NCI-H1092 (cell line): ENCODE measurements around the gene ZNF614.
"Not testable (repeated sequence)": the region's sequence is repeated elsewhere in the genome, so short reads cannot be mapped to it uniquely, and the experiment has no call there.

Source experiments
- DNase-seq: peaks from one replicate; lab custom pipeline; 2025; lab: John Stamatoyannopoulos, UW

Gene ZNF614

DNA sequence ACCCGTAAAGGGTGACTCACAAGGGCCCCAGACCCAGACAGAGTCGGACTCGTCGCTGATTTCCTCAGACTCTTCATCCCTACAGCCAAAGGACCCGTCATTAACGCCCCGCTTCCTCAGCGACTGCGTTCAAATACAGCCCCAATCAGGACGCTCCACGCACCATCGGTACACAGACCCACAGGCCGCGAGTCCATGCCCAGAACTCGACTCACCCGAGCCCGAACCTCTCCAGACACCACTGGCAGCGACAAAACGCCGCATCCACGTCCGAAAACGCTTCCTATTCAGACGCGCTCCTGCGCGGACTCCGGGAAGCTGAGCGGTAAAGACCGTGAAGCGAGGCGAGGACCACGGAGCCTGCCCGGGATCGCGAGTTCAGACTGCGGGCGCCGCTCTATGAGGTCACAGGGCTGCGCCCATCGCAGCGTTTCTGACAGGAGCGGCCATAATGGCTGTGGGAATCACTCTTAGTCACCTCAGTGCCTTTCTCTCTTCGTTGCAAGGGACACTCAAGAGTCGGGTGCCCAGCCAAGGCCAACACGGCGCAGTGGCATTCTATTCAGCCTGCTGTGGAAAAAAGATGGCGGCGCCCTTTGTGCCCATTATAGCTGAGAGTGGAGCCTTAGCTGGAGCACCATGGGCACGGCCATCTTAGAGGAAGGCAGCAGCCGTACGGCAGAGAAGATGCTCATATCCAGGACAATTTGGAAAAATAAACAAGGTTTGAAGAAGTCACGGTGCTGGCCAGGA, at the start of gene ZNF614:
Gene ZNF614, minus strand, starts transcription at position 353 of the 753 bp plus-strand sequence. CDS start 2,634 bp downstream, outside the sequence.
- DNase-seq = peak; percentile 80

DNA sequence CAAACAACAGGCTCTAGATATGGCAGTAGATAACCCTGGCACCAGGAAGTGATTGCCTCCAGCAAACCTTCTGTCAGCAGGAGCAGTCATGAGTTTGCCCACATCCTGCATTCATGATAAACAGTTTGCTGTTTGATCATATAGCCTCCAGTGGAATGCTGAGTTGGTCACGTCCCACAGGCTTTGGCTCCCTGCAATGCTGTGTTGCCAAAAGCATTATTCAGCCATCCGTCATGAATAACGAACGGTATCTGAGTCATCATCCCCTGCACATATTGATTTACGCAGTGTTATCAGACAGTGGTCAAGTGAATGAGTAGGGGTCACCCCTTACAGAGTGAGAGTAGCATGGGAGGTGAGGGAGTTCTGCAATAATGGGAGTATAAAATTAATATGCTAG, 42.3 kb upstream of the ZNF614 start:
- DNase-seq = no peak

DNA sequence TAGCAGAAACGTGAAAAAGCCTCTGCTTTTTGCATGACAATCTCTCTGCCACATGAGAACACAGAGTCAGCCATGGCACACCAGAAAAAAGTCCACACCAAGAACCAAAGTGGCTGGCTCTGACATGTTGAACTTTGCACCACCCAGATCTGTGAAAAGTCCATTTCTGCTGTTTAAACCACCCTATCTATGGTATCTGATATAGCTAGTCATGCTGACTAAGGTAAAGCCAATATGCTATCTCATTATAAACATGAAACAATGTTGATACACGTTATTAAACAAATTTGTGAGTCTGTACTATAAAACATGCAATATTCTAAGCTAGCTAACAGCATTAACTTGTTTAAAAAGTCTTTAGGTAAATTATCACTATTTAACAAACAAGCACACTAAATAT, 41.5 kb upstream of the ZNF614 start:
- no peak for DNase-seq

DNA sequence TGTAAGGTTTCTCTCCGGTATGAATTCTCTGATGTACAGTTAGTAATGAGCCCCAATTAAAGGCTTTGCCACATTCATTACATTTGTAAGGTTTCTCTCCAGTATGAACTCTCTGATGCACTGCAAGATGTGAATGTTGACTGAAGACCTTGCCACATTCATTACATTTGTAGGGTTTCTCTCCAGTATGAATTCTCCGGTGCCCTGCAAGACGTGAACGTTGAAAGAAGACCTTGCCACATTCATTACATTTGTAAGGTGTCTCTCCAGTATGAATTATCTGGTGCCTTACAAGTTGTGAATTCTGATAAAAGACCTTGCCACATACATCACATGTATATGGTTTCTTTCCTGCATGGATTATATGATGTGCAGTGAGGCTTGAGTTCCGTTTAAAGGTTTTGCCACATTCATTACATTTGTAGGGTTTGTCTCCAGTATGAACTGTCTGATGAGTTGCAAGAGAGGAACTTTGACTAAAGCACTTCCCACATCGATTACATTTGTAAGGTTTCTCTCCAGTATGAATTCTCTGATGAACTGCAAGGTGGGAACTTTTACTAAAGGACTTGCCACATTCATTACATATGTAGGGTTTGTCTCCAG, 38.2 kb upstream of the ZNF614 start:
- DNase-seq = no peak

DNA sequence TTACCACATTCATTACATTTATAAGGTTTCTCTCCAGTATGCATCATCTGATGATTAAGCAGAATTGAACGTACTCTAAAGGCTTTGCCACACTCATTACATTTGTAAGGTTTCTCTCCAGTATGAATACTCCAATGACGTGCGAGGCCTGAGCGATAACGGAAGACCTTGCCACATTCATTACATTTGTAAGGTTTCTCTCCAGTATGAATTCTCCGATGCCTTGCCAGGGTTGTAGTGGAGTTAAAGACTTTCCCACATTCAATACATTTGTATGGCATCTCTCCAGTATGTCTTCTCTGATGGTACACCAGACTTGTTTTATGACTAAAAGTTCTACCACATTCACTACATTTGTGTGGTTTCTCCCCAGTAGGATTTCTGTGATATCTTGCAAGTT, 37.2 kb upstream of the ZNF614 start:
- no peak for DNase-seq

DNA sequence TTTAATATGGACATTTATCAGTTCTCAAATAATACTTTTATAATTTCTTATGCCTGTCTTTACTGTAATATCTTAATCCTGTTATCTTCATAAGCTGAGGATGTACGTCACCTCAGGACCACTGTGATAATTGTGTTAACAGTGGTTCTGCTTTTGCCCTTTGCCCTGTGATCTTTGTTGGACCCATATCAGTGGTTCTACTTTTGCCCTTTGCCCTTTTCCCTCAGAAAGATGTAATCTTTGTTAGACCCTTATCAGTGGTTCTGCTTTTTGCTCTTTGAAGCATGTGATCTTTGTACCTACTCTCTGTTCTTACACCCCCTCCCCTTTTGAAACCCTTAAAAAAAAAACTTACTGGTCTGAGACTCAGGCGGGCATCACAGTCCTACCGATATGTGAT, 28.3 kb upstream of the ZNF614 start:
- not testable (repeated sequence) for DNase-seq

DNA sequence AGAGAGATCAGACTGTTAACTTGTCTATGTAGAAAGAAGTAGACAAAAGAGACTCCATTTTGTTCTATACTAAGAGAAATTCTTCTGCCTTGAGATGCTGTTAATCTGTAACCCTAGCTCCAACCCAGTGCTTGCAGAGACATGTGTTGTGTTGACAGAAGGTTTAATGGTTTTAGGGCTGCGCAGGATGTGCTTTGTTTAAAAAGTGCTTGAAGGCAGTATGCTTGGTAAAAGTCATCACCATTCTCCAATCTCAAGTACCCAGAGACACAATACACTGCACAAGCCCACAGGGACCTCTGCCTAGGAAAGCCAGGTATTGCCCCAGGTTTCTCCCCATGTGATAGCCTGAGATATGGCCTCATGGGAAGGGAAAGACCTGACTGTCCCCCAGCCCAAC, 23.6 kb upstream of the ZNF614 start:
- not testable (repeated sequence) for DNase-seq

DNA sequence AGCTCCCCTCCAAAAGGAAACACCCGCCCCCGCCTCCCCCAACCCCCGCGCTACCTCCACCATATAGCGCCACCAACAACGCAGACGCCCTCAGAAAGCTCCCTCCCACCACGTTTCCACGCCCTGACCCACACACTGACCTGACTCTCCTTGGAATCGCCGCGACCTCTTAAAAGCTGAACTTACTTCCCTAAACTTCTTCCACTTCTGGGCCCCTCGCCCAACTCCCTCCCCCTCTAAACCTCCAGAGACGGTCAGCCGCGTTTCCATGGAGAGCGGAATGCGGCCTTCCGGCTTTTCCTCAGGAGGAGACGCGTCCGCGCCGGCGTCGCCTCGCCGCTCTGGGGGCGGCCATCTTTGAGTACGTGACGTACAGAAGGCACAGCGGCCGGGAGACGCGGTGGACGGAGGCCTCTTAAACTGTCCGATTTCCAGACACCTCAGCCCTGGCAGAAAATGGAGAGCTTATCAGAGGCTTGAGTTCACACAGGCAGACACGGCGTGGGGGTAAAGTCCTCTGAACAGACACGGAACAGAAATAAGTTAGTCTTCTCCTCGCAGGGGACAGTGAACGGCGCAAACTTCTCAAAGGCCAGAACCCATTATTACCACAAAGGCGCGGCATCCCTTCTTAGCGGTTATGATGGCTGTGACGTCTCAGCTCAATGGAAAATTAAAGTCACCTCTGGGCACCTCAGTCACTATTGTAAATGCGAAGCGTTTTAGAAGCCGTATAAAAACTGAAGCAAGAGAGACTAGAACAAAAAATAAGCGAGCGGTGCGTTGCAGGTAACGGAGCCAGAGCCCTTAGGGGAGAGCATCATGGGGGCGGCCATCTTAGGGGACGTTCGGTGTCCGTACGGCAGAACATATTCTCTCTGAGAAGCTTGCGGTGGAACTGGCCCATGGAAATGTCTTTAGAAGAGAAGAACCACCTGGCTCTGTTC, 20.6 kb upstream of the ZNF614 start, which contains the start of gene ZNF432:
Gene ZNF432, minus strand, starts transcription at position 284 of the 947 bp plus-strand sequence. CDS start 1,970 bp downstream, outside the sequence.
- DNase-seq = peak; percentile 72

DNA sequence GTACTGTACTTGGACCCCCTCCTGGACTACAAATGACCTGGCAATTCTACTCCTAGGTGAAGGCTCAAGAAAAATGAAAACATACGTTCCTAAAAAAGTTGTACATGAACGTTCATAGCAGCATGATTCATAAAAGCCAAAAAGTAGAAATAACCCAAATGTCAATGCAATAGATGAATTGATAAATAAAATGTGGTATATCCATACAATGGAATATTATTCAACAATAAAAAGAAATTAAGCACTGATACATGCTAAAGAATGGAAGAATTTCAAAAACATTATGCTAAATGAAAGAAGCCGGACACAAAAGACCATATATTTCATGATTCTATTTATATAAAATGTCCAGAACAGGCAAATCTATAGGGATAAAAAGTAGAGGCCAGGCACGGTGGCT, 11.0 kb upstream of the ZNF614 start:
- no peak for DNase-seq

DNA sequence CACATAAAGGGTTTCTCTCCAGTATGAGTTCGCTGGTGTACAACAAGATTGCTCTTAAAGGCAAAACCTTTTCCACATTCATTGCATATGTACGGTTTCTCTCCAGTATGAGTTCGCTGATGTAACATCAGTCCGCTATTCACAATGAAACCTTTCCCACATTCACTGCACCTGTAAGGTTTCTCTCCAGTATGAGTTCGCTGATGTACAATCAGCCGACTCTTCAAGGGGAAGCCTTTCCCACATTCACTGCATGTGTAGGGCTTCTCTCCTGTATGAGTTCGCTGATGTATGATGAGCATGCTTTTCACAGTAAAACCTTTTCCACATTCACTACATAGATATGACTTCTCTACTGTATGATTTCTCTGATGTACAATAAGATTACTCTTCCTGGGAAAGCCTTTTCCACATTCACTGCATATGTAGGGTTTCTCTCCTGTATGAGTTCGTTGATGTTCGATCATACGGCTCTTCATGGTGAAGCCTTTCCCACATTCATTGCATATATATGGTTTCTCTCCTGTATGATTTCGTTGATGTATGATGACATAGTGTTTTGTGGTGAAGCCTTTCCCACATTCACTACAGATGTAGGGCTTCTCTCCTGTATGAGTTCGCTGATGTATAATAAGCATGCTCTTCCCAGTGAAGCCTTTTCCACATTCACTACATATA, 6.0 kb upstream of the ZNF614 start:
- no peak for DNase-seq

DNA sequence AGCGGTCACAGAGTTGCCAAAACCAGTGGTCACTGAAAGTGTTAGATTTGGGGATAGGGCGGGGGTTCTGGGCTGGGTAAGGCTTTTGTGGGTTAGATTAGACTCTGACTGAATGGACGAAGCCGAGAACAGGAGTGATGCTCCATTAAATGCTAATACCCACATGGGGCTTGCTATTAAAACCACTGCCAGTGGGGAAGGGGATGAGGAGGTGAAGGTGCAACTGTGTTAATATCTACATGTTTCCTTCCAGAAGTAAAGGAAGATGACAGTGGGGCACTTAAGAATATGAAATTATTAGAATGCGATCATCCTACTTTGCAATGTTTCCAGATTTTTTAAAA, 573 bp upstream of the ZNF614 start:
- DNase-seq = peak; percentile 27

DNA sequence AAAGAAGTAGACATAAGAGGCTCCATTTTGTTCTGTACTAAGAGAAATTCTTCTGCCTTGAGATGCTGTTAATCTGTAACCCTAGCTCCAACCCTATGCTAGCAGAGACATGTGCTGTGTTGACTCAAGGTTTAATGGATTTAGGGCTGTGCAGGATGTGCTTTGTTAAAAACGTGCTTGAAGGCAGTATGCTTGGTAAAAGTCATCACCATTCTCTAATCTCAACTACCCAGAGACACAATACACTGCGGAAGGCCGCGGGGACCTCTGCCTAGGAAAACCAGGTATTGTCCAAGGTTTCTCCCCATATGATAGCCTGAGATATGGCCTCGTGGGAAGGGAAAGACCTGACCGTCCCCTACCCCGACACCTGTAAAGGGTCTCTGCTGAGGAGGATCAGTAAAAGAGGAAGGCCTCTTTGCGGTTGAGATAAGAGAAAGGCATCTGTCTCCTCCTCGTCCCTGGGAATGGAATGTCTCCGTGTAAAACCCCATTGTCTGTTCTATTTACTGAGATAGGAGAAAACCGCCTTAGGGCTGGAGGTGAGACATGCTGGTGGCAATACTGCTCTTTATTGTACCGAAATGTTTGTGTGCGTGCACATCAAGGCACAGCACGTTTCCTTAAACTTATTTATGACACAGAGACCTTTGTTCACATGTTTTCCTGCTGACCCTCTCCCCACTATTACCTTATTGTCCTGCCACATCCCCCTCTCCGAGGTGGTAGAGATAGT, 1.8 kb downstream of the ZNF614 start:
- DNase-seq = not testable (repeated sequence)

DNA sequence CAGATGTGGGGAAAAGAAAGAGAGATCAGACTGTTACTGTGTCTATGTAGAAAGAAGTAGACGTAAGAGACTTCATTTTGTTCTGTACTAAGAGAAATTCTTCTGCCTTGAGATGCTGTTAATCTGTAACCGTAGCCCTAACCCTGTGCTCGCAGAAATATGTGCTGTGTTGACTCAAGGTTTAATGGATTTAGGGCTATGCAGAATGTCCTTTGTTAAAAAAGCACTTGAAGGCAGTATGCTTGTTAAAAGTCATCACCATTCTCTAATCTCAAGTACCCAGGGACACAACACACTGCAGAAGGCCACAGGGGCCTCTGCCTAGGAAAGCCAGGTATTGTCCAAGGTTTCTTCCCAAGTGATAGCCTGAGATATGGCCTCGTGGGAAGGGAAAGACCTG, 3.7 kb downstream of the ZNF614 start:
- DNase-seq = not testable (repeated sequence)

DNA sequence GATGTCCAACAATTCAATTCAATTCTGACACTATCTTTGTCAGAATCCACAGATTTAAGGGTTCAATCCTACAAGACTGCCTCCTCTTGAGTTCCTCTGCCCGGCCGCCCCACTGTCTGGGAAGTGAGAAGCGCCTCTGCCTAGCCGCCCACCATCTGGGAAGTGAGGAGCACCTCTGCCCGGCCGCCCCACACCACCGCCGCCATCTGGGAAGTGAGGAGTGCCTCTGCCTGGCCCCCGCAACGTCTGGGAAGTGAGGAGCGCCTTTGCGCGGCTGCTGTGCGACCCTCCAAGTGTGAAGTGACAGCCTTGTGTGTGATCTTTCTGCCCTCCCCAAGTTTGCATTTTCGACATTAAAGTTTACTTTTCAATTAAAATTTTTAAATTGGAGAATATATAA, 6.0 kb downstream of the ZNF614 start:
- no peak for DNase-seq

DNA sequence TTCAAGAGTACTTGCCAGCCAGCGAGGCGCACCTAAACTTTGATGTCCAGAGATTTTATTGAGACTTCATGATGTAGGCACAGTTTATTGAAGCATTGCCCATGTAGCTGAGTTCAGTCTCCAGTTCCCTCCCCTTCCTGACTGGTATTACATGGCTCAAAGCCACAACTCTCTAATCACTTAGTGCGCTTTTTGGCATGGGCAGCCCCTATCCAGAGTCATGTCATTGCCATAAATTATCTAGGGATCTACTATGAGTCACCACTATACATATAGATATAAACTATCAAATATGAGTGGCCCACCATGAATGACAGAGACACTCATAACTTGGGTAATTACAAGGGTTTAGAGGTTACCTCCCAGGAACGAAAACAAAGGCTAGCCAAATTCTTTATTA, 7.7 kb downstream of the ZNF614 start:
- DNase-seq = no peak

DNA sequence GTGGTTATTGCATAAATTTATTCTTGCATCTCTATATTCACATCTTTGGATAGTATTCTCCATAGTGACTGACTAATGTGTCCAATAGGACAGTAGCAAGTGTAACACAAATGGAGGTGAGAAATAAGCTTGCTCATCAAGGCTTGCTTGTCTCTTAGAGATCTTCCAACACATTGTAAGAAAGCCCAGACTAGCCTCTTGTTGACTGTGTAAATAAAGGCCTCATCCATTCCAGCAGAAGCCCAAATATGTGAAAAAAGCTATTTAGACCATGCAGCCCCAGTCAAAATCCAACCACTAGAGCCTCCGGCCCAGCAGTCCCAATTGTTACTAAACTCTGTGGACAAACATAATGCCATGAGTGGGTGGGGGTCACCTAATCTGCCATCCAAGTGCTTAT, 17.5 kb downstream of the ZNF614 start:
- no peak for DNase-seq

DNA sequence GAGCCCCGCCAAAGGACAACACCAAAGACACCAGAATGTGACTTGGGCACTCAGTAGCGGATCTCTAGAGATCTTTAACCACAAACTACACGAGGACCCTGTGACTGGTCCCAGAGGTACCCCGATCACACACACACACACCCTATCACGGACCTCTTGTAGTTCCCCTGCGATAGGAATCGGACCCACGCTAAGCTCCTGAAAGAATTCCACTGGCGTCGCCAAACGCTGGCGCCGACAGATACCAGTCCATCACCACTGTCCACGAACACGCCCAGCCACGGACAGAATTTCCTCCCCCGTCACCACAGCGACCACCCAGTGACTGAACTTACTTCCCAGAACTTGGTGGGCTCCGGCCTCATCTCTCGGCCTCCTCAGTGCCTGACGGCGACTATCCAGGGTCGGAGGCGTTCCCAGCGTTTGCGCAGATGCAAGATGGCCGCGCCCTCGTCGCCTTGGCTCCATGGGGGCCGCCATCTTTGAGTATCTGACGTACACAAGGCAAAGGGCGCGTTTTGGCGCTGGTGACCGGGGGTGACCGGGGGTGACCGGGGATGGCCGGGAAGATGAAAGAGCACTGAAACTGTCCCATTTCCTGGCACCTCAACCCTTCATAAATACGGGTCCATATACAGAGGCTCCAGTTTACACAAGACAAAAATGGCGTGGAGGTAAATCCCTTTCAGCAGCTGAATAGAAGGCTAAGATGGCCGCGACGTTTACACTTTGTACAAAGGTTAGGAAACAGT, 20.2 kb downstream of the ZNF614 start, which contains the start of gene ZNF615:
Gene ZNF615, minus strand, starts transcription at position 406 of the 752 bp plus-strand sequence. CDS start 4,500 bp downstream, outside the sequence.
- peak; percentile 67 for DNase-seq

DNA sequence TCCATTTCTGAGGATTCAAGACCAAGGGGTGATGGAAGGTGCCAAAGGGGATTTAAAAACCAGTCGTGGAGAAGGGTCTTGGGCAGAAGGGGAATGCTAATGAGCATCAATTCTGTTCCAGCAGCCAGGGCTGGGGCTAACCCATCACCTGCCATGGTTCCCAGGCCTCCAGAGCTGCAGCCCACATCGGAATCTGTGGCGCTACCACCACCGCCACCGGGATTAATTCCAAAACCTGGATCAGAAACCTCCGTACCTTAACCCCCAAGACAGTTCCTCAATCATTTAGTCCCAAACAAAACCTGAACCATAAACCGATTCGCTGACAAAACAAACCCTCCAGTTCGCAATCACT, 20.8 kb downstream of the ZNF614 start:
- DNase-seq = no peak

DNA sequence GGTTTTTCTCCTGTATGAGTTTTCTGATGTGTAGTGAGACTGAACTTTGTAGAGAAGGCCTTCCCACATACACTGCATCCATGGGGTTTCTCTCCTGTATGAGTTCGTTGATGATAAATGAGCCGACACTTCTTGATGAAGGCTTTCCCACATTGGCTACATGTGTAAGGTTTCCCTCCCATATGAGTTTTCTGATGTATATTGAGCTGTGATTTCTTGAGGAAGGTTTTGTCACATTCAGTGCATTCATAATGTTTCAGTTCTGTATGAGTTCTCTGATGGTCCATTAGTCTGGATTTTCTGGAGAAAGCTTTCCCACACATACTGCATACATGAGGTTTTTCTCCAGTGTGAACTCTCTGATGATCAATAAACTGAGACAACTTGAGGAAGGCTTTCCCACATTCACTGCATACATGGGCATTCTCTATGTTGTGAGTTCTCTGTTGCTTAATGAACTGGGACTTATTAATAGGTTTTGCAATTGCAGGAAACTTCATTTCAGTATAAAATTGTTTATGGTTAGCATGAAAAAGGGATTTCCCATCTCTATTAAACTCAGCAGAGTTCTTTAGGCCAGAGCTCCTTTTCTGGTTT, 34.0 kb downstream of the ZNF614 start:
- DNase-seq = no peak

DNA sequence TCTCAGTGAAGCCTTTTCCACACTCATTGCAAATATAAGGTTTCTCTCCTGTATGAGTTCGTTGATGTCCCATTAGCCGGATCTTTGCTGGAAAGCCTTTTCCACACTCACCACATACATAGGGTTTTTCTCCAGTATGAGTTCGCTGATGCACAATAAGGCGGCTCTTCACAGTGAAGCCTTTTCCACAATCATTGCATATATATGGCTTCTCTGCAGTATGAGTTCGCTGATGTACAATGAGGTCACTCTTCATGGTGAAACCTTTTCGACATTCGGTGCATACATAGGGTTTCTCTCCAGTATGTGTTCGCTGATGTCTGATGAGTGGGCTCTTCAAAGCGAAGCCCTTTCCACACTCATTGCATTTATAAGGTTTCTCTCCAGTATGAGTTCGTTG, 34.8 kb downstream of the ZNF614 start:
- DNase-seq = no peak
